Stimulated activated CD4-positive, alpha-beta T cell treated with anti-CD3 and anti-CD28 coated beads, Interleukin-12 subunit alpha, Interleukin-12 subunit beta, amount 100 ng/mL, for 4 hours (primary cell): ENCODE results near the gene MTMR1.

ENCODE experiments used
- DNase-seq: peaks from one replicate; pipeline ENCODE4 v3.0.0-alpha.2; 2020

The MTMR1 gene

GRCh38 chrX:150763303-150763797 is 70.2 kb downstream of the MTMR1 start:
- no peak for DNase-seq

DNA sequence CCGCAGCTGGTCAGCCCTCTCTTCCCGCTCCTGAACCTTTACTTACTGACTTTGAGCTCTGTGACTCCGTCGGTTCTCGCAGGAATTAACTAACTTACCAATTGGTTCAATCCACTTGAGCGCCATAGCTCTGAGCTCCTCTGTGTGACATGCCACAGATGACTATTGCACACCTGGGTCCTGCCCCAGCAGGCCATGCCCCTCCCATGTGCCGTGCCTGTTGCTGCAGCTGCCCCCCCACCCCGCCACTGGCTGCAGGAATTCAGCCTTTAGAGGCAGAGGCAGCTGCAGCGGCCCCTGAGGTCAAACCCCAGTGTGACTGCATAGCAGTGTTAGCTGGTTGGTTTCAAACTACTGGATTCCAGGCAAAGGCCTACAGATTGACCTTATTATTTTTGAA is 70.6 kb downstream of the MTMR1 start:
- no peak for DNase-seq

DNA sequence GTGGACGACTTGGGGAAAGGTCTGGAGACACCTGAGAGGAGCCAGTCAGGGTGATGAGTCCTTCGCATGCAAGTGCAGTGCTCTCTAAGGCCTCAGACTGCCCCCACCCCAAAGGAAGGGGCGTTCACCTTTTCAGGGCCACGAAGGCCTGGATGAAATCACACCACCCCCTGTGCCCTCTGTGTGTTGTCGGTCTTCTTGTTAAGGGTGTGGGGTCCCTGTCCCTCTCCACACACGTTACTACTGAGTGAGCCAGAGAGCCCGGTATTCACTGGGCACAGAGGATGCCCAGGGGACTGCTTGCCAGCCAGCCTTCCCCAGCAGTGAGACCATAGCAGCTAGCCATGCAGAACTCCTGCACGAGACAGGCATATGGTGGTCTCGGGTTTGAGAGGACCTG is 72.0 kb downstream of the MTMR1 start:
- no peak for DNase-seq

DNA sequence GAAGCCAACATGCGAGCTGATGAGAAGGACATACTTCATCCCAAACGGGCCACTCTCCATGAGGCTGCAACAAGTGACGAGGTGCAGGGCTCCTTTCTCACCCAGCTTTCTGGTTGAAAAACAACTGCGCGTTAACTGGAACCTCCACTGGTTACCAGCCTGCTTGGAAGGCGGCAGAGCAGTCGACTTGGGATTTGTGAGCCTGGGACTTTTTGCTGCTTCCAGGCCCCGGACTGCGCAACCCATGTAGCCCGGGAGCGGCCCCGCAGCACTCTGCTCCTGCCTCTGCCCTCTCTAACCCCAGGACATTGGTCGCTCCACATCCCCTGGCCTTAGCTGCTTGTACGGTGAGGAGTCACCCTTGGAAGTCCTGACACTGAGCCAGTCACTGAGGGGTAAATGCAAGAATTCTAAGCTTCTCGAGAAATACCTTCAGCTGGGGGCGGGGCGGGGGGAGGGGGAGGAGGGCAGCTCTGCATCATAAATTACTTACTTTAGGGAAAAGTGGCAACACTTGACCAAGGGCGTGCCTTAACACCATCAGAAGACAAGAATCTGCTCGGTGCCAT is 72.7 kb downstream of the MTMR1 start:
- DNase-seq: no peak

- DNase-seq: no peak
Measured at GRCh38 chrX:150766351-150767044, 73.3 kb downstream of the MTMR1 start.

DNA sequence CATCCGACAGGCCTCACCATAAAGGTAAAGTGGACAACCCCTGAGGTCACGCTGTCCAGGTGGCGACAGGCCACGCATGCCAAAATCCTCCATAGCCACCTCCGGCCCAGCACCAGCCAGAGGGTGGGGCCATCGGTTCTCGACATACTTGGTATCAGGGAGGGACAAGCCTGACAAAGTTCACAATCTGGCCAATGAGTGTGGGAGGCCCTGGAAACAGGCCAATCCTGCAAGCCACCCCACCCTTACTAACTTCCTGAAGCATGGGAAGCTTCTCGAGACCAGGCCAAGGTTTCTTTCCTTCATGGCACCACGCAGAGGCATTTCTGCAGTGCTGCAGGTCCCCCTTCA is 73.8 kb downstream of the MTMR1 start:
- no peak for DNase-seq

- no peak for DNase-seq
Measured at GRCh38 chrX:150767475-150768131, 74.4 kb downstream of the MTMR1 start.

- DNase-seq: no peak
Measured at GRCh38 chrX:150768132-150768485, 74.9 kb downstream of the MTMR1 start.

GRCh38 chrX:150768580-150769190 is 75.5 kb downstream of the MTMR1 start:
- no peak for DNase-seq

- DNase-seq: no peak
Measured at GRCh38 chrX:150769408-150769807, 76.2 kb downstream of the MTMR1 start.

DNA sequence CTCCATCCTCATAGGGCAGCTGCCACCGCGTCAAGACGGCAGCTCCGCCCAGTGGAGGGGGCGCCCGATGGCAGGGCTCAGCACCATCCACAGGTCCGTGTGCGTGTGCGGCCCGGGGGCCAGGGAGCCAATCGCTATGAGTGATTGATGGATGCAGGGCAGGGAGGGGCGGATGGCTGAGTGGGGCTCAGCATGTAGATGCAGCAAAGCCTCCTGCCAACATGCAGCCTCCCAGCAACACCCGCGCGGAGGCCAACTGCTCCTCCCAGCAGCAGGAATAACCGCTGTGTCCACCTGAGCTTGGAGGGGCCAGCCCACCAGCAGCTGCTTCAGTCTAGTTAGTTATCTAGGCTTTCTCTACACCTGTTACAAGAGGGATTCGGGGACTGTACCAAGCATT is 77.4 kb downstream of the MTMR1 start:
- no peak for DNase-seq

DNA sequence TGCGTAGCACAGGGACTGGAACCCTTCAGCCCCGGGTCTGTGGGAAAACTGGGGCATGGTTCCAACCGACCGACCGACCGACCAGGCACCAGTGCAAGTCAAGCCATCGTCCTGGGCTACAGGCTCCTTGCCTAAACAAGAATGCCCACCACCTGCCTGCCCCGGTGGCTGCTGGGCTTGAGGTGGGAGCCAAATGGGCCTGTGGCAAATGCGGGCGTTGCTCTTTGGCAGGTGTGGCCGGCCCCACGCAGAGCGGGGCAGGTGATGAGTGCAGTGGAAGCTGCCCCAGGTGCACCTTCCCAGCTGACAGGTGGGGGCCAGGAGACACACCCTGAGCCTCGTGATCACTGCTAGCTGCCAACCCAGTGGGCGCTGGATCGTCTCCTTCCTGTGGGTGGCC is 77.9 kb downstream of the MTMR1 start:
- DNase-seq: no peak

DNA sequence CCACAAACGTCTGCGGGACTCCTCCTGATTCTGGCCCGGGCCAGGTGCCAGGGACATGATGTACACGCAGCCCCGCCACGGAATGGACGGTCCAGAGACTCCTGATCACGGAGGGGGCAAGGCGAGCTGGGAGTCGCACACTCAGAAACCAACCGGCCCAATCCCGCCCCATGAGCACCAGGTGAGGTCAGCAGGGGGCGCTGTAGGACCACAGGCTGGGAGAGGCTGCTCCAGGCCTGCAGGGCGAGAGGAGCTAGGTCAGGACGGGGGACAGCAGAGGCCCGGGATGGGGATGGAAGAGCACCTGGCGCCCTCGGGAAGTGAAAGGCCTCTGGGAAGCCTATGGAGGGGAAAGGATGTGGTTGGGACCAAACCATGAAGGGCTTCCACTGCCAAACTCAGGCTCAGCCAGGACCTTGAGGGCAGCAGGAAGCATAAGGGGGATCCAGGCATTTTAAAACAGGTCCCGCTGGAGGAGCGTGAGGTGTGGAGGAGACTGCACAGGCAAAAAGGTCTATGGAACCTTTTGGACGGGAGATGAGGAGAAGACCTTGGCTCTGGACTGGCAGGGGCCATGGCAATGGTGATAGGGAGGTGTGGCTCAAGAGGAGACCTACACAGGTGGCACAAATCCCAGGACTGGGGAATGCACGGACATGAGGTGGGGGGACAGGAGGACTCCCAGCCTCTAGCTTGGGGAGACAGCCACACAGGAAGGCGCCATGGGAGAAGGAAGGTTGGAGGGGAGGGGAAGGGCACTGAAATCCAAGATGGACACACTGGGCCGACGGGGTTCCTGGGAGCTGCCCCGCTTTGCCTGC is 79.2 kb downstream of the MTMR1 start:
- DNase-seq: peak; percentile 77

GRCh38 chrX:150773117-150773516 is 79.9 kb downstream of the MTMR1 start:
- DNase-seq: no peak

- DNase-seq: no peak
Measured at GRCh38 chrX:150773634-150774033, 80.4 kb downstream of the MTMR1 start.

DNA sequence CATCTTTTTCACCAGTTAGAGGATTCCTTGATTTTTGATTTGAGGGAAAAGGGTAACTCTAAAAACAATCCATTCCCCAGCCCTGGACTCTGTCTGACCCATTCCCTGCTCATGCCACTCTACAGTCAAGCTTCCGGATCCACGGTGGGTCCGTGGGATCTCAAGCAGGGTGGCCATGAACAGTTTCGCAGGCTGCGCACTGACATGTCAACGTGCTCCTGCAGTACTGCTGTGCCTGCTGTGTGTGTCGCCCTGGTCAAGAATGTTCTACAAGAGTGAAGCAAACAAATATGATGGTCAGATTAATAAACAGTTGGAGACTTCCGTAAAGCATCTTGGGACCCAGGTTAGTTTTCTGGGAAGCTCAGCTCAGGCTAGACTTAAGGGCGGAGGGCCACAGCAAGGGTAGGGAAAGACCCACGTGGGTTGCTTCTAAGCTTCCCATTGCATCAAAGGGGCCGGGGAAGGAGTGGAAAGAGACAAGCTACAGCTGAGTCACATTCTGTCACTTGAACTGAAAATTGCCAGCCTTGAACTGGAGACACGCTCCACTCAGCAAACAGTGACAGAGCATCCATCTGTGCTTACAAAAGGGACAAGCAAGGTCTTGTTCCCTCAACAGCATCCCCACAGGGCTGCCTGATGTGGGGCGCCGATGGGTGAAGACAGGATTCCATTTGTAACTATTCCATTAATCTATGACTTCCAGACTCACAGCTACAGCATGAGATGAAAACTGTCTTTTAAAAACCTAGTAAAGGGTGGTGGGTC is 81.8 kb downstream of the MTMR1 start:
- DNase-seq: no peak

GRCh38 chrX:150775569-150776350 is 82.6 kb downstream of the MTMR1 start:
- DNase-seq: no peak

GRCh38 chrX:150777328-150777992 is 84.3 kb downstream of the MTMR1 start:
- DNase-seq: no peak

DNA sequence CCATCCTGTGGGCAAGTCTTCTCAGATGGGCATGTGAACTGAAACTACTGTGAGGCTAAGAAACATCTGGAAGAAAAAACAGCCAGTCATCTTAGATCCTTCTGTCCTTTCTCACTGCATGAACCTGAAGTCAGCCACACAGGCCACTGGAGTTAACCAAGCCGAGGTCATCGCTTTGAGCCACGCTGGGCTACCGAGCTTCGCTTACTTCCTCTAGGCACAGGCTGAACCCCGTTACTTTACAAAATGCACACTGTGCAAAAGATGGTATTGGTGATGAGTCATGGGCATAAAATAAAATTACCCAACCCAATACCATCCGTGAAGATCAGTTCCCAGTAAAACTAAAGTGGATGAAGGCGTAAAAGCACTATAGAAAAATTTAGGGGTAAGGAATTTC is 86.2 kb downstream of the MTMR1 start:
- no peak for DNase-seq

DNA sequence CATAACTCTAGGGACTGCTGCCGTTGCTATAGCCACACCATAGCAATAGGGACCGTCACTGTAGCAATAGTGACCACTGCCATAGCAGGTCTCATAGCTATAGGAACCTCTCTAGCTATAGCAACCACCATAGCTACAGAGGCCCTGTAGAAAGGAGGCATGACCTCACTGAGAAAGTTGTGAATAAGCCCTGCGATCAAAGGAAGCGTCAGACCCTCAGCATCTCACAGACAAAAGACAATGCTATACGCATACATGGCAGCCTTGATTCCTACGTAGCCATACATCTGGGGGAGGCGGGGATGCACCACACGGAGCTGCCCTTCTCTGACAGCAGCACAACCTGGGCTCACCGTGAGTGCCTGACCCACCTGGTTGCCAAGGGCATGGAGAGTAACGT is 88.5 kb downstream of the MTMR1 start:
- no peak for DNase-seq

DNA sequence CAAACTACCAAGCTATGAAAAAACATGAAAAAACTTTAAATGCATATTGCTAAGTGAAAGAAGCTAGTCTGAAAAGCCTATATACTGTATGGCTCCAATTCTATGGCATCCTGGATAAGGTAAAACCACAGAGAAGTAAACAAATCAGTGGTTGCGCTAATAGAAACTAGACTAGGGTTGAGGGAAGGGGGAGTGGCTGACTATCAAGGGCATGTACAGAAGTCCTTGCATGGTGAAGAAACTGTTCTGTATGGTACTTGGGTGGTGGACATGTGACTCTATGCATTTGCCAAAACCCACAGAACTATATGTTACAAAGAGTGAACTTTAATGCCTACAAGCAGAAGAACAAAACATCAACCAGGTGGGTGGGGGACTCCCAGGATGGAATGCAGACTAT is 96.8 kb downstream of the MTMR1 start:
- DNase-seq: no peak
